Neutrophil (primary cell): ENCODE measurements around the gene VEZT.

ENCODE experiments used
- H3K27ac ChIP-seq: fragments of 200-600 bp; sonication (generic); 2 replicates; pipeline ENCODE4 v1.5.1; 2016; ENCODE audit warnings: mild to moderate bottlenecking, moderate library complexity
- H3K27me3 ChIP-seq: fragments of 200-600 bp; sonication (generic); 2 replicates; pipeline ENCODE4 v1.6.0; 2016; ENCODE audit warnings: mild to moderate bottlenecking
- H3K36me3 ChIP-seq: fragments of 200-600 bp; sonication (generic); 2 replicates; pipeline ENCODE4 v1.5.1; 2017
- H3K4me1 ChIP-seq, 2 experiments: fragments of 200-600 bp in 1 of 2; sonication (generic) in 1 of 2; 1 replicate in 1 of 2; 2 replicates in 1 of 2; pipeline versions ENCODE4 v1.5.1 to v1.6.1; 2013 to 2016; ENCODE audit warnings: low read depth in 1 of 2, low read length in 1 of 2, mild to moderate bottlenecking in 1 of 2, moderate library complexity in 1 of 2; ENCODE audit not compliant: control insufficient read depth in 1 of 2, insufficient read depth in 1 of 2
- H3K4me3 ChIP-seq, 2 experiments: fragments of 200-600 bp in 1 of 2; sonication (generic) in 1 of 2; 1 replicate in 1 of 2; 2 replicates in 1 of 2; pipeline ENCODE4 v1.5.1; 2013 to 2016; ENCODE audit warnings: low read depth in 1 of 2, low read length in 1 of 2, mild to moderate bottlenecking in 1 of 2, moderate library complexity in 1 of 2
- H3K9me3 ChIP-seq: fragments of 200-600 bp; sonication (generic); 2 replicates; pipeline ENCODE4 v1.5.1; 2016
- CTCF ChIP-seq: fragments of 200-600 bp; sonication (generic); IDR thresholded peaks from 2 replicates; pipeline ENCODE4 v1.5.1; 2016; ENCODE audit warnings: antibody characterized with exemption

Gene VEZT

GRCh38 chr12:95217377-95218149, at the start of gene VEZT, which contains the start of gene FGD6:
Gene VEZT (plus strand): TSS chr12:95217807. CDS start chr12:95217851, 44 bp downstream.
Gene FGD6 (minus strand): TSS chr12:95217467. CDS start chr12:95217240, 227 bp downstream.
- peaks cover 19 to 29% of the 10 kb centered on the region in 2 experiments for H3K4me1 ChIP-seq

GRCh38 chr12:95168746-95169145, 48.9 kb upstream of the VEZT start:
- Histone ChIP-seq H3K27me3 (no peaks in the 10 kb centered on the region), H3K9me3 (no peaks in the 10 kb centered on the region), H3K4me1 (no peaks in the 10 kb centered on the region), H3K27ac (no peak overlapping the region), H3K4me3 (no peak overlapping the region), H3K36me3 (no peaks in the 10 kb centered on the region)
- no peak for TF ChIP-seq CTCF

More at GRCh38 chr12:95217377-95218149, at the start of gene VEZT, which contains the start of gene FGD6:
- Histone ChIP-seq H3K27ac (peak within 1 kb of the TSS; percentile 77), H3K27me3 (peaks cover 12% of the 10 kb centered on the region), H3K4me3 (peak within 1 kb of the TSS; percentile 81 to 92), H3K9me3 (no peaks in the 10 kb centered on the region), H3K36me3 (no peaks in the 10 kb centered on the region)
- TF ChIP-seq CTCF: peak; percentile 89

- H3K9me3 ChIP-seq: no peaks in the 10 kb centered on the region
- no peaks in the 10 kb centered on the region for H3K27me3 ChIP-seq
- H3K27ac ChIP-seq: no peak overlapping the region
- H3K4me3 ChIP-seq: no peak overlapping the region
- TF ChIP-seq CTCF: no peak
- H3K4me1 ChIP-seq: no peaks in the 10 kb centered on the region
- H3K36me3 ChIP-seq: no peaks in the 10 kb centered on the region
Observed at GRCh38 chr12:95169368-95169767, 48.2 kb upstream of the VEZT start.

GRCh38 chr12:95173392-95174251, 44.0 kb upstream of the VEZT start:
- Histone ChIP-seq H3K9me3 (no peaks in the 10 kb centered on the region), H3K36me3 (no peaks in the 10 kb centered on the region), H3K27me3 (no peaks in the 10 kb centered on the region), H3K4me3 (no peak overlapping the region), H3K27ac (no peak overlapping the region), H3K4me1 (no peaks in the 10 kb centered on the region)
- no peak for TF ChIP-seq CTCF

- no peak for TF ChIP-seq CTCF
- Histone ChIP-seq H3K27ac (no peak overlapping the region), H3K4me1 (no peaks in the 10 kb centered on the region), H3K4me3 (no peak overlapping the region), H3K27me3 (no peaks in the 10 kb centered on the region), H3K36me3 (no peaks in the 10 kb centered on the region), H3K9me3 (no peaks in the 10 kb centered on the region)
Observed at GRCh38 chr12:95177201-95177768, 40.3 kb upstream of the VEZT start.
